SHP77 (cell line): ENCODE results near the gene RBM4.

ENCODE experiments used
- DNase-seq, 2 experiments: peaks; one replicate each; lab custom pipeline; 2025; lab: John Stamatoyannopoulos, UW

Gene RBM4

DNA sequence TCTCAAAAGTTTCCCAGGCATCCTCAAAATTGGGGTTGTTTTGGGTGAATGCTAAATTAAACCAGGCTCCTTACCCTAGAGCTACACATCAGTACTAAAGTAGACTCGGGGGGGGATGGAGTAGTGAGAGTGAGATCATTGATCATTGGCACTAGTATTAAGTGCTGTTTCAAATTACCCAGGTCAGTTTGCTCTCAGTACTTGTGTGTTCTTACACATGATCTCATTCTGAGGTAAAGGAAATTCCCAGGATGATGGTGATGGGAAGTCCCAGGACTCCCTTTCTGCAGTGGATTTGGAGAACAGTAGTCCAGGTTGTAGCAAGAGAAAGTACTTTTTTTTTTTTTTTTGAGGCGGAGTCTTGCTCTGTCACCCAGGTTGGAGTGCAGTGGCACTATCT, 12.5 kb downstream of the RBM4 start:
- DNase-seq = no peak

DNA sequence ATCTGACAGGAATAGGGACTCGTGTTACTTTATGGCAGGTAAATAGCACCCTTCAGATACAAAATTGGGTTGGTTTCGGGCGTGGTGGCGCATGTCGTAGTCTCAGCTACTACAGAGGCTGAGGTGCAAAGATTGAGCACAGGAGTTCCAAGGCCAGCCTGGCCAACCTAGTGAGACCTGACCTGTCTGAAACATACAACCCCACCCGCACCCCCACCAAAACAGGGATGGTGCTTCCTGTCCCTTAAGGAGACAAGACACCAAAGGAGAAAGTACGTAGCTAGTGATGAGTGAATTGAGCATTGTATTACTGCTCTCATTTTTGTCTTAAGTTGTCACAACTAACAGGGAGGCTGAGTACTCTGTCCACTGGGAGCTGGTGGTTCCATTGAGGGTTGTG, 14.1 kb downstream of the RBM4 start:
- no peak for DNase-seq

DNA sequence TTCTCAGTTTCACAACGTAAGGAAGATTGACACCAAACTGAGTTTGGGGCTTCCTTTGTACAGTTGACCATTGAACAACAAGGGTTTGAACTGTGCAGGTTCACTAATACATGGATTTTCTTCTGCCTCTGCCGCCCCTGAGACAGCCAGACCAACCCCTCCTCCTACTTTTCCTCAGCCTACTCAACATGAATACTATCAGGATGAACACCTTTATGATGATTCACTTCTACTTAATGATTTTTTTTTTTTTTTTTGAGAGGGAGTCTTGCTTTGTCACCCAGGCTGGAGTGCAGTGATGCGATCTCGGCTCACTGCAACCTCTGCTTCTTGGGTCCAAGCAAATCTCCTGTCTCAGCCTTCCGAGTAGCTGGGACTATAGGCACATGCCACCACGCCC, 14.6 kb downstream of the RBM4 start:
- DNase-seq = no peak

DNA sequence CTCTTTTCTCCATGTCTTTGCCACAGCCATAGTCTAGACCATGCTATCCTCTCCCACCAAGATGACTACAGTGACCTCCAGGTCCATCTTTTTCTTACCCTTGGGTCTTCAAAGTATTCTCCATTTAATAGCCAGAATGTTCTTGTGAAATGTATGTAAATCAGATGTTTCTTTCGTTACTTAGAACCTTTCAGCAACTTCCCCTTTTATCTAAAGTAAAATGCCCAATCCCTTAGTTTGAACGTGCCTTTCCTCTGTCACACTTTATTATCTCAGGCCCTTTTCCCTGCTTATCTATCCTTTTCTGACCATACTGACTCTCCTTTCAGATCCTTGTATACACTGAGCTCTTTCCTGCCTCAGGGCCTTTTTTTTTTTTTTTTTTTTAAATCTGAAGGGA, 21.3 kb downstream of the RBM4 start:
- DNase-seq = no peak

DNA sequence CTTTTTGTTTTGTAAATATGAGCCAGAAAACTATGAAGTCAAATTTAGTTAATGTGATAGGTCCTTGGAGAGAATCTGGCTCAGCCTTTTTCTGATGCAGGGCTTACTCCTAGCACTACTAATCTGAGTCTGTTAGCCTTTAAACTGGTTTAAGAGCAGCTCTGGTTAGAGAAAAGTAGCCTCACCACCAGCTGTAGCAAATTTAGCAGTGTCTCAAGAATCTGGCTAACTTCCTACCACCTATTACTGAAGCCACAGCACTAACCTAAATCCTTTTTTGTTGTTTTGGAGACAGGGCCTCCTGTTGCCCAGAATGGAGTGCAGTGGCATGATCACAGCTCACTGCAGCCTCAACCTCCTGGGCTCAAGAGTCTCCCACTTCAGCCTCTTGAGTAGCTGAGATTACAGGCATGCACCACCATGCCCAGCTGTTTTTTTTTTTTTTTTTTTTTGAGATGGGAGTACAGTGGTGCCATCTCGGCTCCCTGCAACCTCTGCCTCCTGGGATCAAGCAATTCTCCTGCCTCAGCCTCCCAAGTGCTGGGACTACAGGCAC, 25.3 kb downstream of the RBM4 start:
- no peak for DNase-seq

DNA sequence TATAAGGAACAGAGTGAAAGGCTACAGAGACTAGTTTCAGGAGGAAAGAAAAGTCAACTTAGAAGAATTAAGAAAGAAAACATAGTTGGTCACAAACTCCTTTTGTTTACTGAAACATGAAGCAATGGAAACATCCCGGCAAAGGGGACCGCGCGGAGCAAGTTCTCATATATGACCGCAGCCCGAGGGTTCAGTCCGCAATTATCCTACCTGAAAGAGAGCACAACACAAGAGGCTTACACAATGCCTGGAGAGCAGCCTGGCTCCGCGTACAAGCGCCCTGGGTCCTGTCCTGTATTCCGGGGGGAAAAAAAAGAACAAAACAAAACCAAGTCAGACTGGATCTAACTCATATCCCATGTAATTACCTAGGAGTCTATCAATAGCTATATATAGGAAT, 26.9 kb downstream of the RBM4 start:
- DNase-seq = no peak

DNA sequence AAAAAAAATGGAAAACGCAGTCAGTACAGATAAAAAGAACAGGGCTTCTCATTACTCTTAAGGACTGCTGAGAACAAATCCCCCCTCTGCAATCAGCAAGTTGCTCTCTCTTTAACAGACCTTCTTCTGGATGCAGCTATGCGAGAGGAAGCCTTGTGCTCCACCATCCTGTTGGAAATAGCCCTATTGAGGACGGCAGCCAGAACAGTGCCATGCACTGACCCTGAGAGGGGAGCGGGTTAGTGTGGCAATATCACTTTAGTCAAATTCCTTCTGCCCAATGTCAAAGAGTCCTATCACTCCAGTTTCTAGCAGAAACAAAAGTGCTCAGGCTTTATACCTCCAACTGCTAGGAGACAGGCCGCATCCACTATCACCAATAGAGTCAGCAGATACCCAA, 32.3 kb downstream of the RBM4 start:
- DNase-seq = no peak

DNA sequence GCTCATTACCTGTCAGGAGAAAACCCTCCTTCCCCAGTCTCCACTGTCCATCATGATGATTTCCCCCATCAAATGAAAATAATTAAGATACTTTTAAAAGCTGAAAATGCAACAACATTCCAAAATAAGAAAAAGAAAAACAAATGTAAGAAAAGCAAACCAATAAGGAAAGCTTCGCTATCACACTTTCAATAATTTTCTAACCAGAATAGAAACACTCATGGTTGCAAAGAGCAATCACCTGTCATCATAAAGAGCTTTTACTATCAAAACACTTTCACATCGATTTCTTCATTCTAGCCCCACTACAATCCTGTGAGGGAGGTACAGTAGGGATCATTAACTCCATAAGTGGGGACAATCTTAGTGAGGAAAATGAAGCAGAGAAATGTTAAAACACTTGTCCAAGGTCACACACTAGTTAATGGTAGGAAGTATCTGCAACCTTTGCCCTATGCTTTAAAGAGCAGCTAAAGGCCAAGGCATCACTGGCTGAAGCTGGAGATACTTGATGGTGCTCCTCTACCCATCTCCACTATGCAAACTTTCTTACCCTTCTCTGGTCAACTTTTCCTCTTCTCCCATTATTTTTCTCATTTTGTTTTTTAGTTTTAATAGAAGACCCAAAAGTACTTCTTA, 36.6 kb downstream of the RBM4 start:
- DNase-seq = no peak

DNA sequence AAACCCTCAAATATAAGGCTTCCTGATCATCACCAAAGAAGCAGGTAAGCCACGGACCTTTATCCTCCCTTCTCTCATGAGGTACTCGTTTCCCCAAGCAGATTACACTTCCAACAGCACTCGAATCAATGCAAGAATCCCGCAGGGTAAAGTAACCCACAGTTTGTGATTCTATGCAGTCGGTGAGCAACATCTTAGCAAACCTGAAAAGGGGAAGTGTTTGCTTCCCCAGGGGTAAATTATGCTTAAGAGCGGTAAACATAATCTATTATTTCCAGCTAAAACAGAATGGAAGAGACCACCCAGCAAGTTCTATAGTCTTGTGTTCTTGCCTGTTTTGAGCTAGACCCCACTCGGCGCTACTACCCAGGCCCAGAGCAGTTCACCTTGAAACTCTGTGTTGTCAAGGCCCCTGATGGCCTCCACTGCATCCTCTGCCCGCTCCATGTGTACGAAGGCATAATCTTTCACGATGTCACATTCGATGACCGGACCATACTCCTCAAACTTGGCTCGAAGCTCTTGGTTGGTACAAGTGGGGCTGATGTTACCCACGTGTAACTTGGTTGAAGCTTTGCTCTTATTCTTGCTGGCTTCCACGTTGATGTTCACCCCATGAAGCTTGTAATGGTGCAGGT, 37.9 kb downstream of the RBM4 start:
- DNase-seq = no peak

DNA sequence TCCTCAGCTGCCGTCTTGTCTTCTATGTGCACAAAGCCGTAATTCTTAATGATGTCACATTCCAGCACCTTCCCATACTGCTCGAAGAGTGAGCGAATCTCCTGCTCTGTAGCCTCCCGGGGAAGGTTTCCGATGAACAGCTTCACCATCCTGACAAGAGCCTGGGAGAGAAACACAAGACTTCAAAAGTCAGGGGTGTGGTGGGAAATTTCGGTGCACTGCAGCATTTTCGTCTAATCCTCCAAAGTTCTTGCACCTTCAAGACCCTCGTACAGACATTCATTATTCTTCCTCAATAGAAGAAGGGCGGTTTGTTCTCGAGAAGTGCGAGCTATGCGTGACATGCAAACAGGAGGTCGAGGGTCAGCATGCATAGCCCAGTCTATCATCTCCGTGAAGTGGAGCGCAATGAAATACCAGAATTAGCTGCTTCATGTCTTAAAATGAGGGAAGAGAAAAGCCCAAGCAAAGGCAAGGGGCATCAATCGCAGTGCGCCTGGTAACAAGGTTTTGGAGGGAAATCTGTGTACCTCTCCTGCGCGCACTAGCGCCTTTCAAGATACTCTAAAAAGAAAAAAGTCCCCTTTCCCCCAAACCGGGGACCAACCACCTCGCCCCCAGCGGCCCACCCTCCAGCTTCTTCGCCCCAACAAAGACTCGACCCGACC, 38.6 kb downstream of the RBM4 start:
- no peak for DNase-seq

DNA sequence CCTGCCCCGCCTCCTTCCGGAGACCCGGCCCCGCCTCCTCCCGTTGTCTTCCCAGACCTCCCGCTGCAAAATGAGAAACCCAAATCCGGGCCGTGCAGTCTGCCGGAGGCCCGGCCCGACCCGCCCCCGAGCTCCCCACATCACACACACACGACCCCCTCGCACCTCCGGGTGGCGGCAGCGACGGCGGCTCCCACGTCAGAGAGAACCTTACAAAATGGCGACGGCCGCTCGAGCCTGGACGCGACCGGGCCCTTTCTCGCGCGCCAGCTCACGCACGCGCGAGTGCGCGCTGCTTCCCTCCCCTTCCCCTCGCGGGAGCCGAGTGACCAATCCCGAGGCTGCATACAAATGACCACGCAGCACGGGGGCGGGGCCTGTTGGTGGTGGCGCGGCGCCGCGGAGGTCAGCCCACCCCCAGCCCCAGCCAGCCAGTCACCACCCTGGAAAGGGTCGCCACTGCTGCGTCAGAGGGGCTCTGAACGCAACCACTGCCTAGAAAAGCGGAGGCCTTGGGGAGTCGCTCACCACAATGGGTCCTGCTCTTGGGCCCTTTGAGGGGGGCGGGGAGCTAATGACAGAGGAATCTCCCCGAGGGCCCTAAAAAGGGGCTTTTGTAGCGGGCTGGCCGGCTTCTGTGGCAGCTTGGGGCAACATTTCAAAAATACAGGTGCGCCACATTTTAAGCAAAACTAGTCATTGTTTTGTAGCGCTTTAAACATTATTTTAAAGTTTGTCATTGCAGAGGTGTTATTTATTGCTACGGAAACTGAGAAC, 39.3 kb downstream of the RBM4 start, which contains the start of gene RBM4B:
TSS of gene RBM4B (minus strand) at position 289 of the 777 bp plus-strand sequence. CDS start 808 bp downstream, outside the sequence.
- DNase-seq = peak; percentile 98 to 99

DNA sequence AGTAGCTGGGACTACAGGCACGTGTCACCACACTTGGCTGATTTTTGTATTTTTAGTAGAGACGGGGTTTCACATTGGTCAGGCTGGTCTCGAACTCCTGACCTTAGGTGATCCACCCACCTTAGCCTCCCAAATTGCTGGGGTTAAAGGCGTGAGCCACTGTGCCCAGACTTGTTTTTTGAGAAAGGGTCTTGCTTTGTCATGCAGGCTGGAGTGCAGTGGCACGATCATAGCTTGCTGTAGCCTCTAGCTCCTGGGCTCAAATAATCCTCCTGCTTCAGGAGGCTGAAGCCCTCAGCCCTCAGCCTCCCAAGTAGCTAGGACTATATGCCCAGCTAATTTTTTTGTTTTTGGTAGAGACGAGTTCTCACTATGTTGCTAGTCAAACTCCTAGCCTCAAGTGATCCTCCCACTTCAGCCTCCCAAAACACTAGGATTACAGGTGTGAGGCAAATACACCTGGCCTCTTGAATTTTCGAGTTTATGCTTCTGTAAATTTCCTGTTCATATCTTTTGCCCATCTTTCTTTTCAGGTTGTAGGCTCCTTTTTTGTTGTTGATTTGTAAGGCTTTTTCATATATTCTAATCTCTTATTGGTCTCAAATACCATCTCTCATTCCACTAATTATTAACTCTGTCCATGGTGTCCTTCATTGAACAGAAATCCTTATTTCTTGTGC, 42.6 kb downstream of the RBM4 start:
- DNase-seq = no peak

DNA sequence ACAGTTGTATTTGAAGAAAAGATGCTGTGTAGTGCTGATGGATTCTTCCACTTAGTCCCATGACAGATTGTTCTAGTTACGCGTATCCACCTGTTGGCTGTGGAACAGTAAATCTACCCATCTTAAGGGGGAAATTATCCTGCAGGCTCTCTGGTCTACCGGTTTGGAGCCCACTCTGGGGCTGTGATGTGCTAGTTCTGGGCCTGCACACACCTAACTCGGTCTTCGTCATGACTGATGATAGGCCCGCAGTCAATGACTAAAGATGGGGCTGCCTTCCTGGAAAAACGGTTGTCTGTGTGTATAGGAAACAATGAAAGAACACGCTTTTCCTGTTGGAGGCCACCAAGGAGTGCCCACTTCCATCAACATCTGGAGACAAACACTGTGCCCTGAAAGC, 45.4 kb downstream of the RBM4 start:
- no peak for DNase-seq

DNA sequence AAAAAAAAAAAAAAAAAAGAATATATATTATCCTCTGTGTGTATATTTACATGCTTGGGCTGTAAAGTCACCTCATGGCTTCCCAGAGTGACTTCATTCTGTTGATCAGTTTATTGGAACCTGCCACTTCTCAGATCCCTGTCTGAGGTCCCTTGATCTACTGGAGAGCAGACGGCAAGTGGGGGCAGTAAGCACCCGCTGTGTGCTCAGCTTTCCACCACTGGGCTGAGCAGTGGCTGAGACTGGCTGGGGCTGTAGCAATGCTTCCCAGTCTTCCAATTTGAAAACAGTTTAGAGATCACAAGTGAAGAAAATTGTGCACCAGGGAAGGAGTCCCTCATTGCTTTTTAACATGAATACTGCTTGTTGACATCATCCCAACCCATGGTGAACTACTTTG, 46.1 kb downstream of the RBM4 start:
- no peak for DNase-seq

DNA sequence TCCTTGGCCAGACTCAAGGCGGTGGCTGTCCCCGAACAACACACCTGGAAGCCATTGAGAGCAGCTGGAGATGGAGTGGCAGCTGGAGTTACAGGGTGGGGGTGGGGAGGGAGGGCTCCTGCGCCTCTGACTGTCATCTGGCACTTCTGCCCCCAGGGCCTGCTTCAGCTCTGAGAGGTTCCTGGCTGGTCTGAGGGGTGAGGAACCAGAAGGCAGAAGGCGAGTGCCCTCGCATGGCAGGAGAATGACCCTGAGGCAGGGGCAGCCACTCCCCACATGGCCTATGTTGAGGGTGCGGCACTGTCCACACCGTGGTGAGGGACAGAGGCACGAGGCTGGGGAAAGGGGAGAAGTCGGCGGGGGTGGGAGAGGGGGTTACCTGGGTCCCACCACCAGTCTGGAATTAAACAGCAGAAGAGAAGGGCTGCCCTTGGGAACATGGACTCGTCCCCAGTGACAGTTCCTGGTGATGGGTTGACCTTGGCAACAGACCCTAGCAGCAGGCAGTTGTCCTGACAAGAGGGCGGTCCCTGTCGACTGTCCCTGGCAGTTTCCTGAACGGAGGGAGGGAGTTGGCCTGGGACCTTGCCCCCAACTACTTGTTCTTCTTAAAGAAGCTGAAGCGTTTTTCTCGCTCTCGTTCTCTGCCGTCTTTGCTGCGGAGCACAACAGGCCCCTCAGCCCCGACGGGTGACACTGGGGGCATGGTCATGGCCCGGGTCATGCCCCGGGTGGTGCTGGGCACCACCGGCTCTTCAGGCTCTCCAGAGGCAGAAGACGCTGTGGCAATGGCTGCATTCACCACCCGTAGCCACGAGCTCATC, 47.0 kb downstream of the RBM4 start:
- DNase-seq = peak; percentile 25 to 38

DNA sequence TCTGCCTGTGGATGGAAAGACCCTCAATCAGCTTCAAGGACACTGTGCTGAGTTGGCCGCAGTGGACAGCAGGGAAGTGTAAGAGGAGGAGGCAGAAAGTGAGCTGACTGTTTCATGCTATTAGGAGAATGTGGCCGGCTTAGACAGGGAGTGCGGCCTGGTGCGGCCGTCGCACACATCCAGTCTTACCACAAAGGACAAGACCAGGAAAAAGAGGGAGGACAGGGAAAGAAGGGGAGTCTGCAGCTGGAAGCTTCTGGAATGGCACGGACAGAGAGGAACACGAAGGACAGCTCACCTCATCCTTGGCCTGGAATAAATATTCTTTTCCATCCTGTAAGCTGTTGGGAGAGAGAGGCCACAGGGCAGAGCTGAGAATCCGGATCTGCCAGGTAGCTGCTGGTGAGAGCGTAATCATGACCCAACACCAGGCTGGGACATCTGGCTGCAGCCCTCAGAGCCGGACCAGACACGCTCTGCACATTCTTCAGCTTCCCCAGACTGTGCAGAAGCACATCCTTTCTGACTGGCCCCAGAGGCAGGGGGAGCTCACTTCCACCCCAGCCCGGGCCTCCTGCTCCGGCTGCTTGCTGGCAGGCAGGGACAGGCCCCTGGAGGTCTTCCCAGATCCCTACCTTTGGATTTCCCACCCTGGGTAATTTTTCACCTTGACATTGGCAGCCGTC, 47.7 kb downstream of the RBM4 start:
- no peak for DNase-seq

DNA sequence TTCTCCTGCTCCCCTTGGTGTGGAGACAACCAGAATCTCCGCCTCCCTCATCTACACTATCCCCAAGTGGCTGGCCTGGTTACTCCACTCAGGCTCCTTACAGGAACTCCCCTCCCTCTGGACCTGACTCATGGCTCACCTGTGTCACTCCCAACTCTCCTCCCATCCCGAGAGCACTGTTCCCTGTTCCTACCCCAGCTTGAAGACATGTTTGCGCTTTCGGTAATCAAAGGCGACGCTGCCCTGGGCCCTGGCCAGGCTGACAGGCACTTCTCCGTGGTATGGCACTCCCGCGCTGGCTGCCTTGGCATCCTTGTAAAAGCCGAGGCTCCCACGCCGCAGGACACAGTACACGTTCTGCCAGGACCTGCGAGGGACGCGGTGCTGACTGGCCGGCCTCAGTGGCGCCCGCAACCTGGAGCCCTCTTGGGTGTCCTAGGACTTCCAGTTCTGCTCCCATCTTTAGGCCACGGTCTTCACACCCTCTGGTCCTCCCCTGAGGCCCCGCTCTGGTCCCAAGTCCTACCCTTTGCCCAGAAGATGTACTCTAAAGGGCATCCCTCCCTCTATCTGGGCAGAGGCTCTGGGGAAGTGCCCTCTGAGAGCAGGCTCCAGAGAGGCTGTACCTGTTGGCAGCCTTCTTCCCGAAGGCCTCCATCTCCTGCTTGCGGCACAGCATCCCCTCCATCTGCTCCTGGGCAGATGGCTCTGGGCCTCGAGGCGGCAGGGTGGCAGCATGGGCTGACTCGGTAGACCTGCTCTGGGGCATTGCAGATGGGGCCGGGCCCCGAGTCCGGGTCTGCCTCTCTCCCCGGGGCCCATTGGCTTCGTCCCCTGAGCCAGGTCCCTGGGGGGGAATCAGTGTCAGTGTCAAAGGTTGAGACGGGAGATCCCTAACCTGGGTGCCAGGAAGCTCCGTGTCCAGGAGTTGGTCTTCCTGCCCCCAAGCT, 48.6 kb downstream of the RBM4 start:
- no peak for DNase-seq

DNA sequence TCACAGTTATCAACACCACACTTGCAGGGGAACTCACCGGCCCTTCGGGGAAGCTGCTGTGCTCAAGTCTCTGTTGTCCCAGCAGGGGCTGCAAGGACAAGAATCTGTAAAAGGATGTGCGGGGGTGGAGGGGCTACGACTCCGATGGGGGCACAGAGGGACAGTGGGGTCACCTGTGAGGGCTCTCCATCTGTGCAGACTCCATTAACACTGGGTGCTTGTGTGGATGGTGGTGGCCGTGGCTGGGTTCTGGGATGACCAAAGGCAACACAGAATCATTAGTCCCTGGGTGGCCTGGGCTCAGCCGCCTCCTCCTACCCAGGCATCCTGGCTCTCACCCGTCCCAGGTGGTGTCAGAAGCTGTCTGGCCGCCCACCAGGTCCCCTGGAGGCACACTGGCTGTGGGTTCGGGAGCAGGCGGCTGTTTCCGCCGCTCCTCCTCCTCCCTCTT, 49.4 kb downstream of the RBM4 start:
- no peak for DNase-seq
